Suppressor macrophage treated with lipopolysaccharide for 4 hours (primary cell): ENCODE measurements around the gene AOC1.
A peak's percentile ranks its signal among the peaks of the same experiment; 100 is the strongest.
"Not testable (repeated sequence)": the region's sequence is repeated elsewhere in the genome, so short reads cannot be mapped to it uniquely, and the experiment has no call there.

ENCODE experiments used
- DNase-seq: peaks from one replicate; pipeline ENCODE4 v3.0.0-alpha.2; 2020

The AOC1 gene

DNA sequence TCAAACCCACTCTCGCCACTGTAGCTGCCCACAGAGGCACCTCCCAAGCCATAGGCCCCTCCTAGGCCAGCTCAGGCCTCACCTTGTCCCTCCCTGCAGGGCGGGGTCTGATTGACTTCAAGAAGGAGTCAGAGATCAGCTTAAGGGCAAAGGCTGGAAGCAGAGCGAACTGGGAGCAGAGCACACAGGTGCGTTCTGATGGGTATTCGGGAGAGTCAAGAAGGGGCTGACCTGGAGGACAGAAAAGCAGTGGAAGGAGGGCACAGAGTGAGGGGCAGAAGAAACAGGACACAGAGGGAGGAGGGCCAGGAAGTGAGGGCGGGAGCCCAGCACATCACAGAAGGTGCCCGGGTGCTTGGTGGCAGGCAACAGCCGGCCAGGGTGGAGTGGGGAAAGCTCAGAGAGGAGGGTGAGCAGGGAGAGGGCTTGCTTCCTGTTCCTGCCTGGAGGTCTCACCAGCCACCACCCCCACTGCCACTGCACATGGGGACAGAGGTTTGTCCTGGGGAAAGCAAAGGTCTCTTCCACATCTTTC is at the start of gene AOC1:
AOC1 (plus strand) TSS at position 147 of the 535 bp plus-strand sequence. CDS start 3,954 bp downstream, outside the sequence.
- peak; percentile 16 for DNase-seq

DNA sequence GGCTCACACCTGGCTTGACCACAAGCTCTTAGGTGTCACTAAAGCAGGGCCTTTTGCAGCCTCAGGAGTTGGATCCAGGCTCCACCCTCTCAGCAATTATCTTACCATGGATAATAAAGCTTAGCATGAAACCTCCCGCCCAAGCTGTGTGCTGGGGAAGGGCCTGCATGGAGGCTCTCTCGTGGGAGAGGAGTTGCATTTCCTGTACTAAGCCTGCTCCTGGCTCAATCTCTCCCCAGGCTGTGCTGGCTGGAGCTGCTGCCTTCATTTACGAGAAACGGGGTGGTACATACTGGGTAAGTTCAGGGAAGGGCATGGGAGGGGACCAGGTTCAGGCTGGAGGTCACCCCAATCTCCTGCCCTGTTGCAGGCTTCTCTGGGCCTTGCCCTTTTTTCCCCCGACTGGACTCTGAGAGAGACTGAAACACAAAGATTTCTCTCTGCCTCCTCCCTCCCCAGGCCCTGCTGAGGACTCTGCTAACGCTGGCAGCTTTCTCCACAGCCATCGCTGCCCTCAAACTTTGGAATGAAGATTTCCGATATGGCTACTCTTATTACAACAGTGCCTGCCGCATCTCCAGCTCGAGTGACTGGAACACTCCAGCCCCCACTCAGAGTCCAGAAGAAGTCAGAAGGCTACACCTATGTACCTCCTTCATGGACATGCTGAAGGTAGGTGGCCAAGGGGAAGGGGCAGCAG is 49.0 kb upstream of the AOC1 start:
- DNase-seq = no peak

GRCh38 chr7:150804802-150805201 is 47.5 kb upstream of the AOC1 start:
- no peak for DNase-seq

GRCh38 chr7:150805864-150806263 is 46.5 kb upstream of the AOC1 start:
- no peak for DNase-seq

DNA sequence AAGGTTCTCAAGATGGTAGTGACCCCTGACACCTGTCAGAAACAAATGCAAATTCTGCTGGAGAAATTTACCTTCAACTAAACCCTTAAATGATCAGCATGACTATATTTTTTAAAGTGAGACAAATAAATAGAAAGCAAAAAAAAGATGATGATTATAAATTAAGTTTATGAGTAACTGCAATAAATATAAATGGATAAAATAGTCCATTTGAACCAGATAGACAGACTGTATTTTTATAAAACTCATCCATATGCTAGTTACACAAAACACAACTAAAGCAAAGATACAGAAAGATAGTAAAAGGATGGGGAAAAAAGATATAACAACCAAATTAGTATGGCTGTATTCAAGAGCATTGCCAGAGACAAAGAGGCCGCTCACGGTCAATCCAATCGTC is 45.9 kb upstream of the AOC1 start:
- DNase-seq = no peak

GRCh38 chr7:150806863-150807262 is 45.5 kb upstream of the AOC1 start:
- DNase-seq = no peak

DNA sequence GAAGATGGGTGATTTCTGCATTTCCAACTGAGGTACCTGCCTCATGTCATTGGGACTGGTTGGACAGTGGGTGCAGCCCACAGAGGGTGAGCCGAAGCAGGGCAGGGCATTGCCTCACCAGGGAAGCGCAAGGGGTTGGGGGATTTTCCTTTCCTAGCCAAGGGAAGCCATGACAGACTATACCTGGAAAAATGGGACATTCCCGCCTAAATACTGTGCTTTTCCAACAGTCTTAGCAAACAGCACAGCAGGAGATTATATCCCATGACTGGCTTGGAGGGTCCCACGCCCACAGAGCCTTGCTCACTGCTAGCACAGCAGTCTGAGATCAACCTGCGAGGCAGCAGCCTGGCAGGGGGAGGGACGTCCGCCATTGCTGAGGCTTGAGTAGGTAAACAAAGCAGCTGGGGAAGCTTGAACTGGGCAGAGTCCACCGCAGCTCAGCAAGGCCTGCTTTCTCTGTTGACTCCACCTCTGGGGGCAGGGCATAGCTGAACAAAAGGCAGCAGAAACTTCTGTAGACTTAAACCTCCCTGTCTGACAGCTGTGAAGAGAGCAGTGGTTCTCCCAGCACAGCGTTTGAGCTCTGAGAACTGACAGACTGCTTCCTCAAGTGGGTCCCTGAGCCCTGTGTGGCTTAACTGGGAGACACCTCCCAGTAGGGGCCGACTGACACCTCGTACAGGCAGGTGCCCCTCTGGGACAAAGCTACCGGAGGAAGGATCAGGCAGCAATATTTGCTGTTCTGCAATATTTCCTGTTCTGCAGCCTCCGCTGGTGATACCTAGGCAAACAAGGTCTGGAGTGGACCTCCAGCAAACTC is 44.5 kb upstream of the AOC1 start:
- not testable (repeated sequence) for DNase-seq

DNA sequence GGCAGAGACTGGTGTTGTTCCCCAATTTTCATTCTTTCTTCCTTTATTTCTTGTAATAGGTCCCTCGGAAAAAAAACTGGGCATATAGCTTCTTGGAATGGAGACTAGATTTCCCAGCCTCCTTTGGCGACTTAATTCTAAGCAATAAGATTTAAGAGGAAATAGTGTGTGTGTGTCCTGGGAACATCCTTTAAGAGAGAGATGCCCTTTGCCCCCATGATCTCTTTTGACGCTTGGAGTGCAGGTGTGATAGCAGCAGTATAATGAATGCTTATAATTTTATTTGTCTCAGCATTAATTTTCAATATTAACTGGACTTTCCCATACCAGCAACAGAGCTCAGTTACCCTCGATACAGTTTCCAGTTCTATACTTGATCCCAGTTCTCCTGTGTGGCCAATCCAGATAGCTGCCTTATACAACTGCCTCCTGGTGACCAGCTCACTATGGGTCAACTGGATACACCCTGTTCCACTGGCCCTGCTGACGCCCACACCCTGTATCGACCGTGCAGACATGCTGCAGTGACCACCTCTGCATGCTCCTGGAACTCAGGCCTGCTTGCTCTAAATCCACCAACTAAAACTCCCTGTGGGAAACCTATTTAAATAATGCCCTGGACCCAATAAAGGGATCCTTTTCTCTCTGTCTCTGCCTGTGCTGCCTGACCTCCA is 37.9 kb upstream of the AOC1 start:
- no peak for DNase-seq

GRCh38 chr7:150818971-150819370 is 33.3 kb upstream of the AOC1 start:
- DNase-seq = no peak

DNA sequence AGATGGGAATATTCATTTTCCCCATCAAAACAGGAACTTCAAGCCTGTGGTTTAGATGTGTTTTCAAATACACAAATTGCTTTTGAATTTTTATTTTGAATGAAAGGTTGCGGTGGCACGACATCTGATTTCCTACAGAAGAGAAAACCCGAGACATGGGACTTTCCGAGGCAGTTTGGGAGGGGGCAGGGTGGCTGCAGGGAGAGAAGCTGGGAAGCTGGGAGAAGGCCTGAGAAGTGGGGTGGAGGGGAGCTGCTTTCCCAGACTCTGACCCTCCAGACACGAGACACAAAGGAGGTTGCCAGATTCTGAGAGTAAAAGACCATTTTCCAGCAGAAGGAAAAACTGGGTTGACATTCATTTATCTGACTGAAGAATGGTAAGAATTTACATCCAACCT is 32.2 kb upstream of the AOC1 start:
- DNase-seq = no peak

DNA sequence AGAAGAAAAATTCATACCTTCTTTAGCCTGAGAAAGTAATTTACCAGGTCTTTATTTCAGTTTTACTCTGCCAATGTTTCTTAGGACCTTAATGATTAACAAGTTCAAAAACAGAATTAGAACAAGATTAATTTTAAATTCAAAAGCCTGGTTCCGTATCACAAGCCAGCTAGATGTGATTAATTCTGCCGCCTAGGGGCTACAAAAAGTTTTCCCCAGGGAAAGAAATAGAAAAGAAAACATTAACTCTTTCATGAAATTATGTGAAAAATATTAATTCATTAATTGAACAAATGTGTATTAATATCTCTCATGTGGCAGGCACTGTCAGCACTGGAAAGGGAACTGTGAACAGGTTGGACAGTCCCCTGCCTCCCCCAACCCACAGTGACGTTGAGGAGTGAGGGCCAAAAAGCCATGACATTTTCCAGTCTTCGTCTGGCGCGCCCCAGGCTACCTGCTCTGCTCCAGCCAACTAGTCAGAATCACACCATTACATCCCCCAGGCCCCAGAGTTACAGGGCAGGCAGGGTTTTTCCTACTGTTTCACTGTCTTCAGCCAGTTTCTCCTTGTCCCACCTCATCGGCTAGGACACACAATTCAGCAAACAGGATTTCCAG is 31.6 kb upstream of the AOC1 start:
- DNase-seq = no peak

DNA sequence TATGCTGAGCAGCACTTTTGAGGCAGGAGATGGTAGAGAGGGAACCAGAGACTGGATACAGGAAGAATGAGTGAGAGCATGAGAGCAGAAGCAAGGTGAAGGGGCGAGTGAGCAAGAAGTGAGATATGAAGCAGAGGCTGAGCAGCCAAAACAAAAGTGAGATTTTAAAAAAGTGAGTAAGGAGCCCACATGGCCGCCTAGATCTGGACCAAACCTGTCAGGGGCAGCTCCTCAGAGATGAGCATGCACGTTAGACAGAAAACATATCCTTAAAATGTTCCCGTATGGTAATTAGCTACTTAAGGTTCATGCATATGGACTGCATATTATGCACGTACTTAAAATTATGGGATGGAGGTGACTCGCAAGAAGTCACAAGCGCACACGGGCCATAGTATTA is 29.3 kb upstream of the AOC1 start:
- no peak for DNase-seq

DNA sequence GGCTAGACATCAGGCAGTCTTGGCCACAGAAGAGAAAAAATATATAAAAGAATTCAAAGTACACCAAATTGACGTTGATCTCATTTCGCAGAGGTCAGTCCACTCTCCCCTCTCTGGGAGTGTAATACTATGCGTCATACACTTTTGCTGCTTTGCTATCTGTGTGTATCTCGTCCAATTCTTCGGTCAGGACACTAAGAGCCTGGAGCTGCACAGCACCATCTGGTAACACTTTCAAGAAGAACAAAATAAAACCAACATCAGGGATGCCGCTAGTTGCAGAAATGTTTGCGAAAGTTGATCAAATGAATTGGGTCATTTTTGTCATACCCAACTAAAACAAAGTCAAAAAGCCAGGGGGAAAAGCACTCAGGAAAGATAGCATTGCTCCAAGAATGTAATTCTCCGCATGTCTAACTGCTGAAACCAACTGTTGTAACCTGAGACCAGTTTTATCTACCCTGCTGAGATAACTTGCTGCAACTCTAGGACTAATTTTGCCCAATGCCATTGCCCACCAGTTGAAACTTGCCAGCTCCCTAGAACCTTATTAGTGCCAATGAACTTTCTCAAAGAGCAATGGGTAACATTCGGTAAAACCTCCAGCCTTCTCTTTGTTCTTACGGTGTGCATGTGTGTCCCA is 28.7 kb upstream of the AOC1 start:
- DNase-seq = no peak

DNA sequence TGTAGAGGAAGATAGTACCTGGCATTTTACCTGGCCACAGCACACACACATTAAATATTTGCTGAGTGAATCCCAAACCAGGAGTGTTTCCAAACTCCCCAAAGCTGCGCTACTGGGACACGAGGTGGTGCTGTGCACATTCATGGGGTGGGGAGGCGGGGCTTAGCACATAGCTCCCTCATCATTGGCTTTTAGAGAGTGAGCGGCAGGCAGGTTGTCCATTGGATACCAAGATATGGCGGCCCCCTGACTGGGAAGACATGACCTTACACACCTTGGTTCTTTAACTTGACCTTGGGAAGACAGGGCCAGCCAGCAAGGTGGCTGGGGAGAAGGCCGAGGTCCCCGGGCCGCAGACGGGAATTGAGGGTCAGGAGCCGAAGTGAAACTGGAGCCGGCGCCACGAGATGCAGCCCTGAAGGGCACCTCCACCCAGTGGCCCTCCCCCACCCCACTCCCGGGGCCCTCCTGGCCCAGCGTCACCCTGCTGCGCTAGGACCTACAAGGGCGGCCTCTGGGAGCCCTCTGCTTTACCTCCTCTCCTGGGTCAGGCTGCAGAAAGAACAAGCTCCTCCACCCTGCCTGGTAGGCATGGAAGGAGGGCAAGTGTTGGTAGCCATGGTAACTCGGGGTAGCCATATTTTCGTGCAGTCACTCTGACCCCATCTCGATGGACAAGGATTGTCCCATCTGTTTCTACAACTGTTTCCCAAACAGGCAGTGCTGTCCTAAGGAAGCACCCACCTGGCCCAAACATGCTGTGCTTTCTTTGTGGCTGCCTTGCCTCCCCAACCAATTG is 27.7 kb upstream of the AOC1 start:
- no peak for DNase-seq

GRCh38 chr7:150826061-150826849 is 26.1 kb upstream of the AOC1 start:
- DNase-seq = no peak

DNA sequence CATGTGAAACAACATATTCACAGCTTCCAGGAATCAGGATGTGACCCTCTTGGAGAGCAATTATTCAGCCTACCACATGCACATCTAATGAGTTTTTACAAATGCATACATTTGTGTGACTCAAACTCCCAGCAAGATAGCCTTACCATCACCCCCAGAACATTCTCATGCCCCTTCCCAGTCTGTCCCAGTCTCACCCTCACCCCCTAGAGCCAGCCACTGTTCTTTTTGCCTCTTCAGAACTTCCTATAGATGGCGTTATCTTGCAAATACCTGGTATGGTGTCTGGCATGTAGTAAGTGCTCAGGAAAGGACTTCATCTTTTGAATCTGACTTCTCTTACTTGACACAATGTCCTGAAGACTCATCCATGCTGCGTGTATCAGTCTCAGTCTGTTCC is 23.9 kb upstream of the AOC1 start:
- DNase-seq = no peak

DNA sequence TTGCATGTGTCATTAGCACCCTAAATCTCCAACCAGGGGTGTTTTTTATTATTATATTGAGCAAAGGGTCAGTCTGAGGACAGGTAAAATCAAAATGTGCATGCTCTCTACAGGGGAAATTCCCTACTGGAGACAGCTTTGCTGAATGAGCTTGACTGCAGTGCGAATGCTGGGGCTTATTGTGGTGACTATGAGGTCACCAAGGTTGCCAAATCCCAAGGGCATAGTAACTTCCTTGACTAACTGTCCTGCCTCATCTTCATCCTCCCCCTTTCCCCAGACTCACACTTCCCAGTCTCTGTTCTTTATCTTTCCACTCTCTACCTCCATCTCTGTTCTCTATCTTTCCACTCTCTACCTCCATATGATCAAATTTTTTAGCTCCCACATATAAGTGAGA is 22.9 kb upstream of the AOC1 start:
- DNase-seq = peak; percentile 80

GRCh38 chr7:150830937-150831336 is 21.4 kb upstream of the AOC1 start:
- DNase-seq = no peak

DNA sequence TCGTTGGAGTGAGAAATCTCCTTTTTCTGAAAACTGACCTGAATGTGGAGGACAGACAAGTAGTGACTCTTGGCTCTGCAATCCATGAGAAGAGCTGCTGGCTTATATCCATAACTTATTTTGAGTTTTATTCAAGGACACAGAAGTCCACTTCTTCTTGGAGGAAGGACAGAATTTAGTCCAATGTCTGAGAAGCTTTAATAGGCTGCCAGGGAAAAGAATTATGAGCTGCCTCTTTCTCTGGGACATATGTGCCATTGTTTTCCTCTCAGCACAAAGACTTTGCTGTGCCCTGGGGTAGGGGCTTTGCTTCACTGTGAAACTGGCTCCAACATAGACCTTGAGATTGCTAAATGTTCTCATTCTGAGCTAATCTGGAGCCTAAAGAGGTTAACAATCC is 20.5 kb upstream of the AOC1 start:
- no peak for DNase-seq

GRCh38 chr7:150835019-150835418 is 17.3 kb upstream of the AOC1 start:
- DNase-seq = no peak
